ENCODE measurements around the gene MAPK10.

DNA sequence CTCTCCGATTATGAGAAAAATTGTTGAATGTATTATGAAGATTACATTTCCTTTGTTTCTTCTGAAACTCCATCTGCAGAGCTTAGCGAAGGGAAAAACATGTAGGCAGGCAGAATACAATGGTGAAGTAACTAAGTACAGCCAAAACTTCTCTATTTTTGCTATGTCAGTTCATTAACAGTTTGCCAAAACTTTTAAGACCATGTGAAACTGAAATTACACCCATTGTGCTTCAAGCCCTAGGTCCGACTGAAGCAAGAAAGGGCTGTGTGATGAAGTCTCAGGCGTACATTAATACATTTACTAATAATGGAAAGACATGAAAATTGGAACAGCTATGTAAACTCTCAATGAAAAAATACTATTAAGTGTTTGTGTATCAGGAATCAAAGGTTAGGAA, 398.0 kb downstream of the MAPK10 start:
- TF ChIP-seq CREB1 (IDR thresholded peaks at IDR 0.05; ENCODE audit: low read depth) (no peak), TAF1 (IDR thresholded peaks at IDR 0.05; ENCODE audit: low read depth) (no peak), ZBTB7A (IDR thresholded peaks at IDR 0.05; ENCODE audit: low read depth) (no peak), YY1 (IDR thresholded peaks at IDR 0.05; ENCODE audit: low read depth) (no peak), RAD21 (IDR thresholded peaks at IDR 0.05; ENCODE audit: low read depth) (no peak), EGR1 (IDR thresholded peaks at IDR 0.05) (no peak), CEBPB (IDR thresholded peaks at IDR 0.05) (no peak), EP300 (IDR thresholded peaks at IDR 0.05; ENCODE audit: borderline replicate concordance) (no peak), TCF12 (IDR thresholded peaks at IDR 0.05; ENCODE audit: low read depth) (no peak)
- TF ChIP-seq, protein P1, sequence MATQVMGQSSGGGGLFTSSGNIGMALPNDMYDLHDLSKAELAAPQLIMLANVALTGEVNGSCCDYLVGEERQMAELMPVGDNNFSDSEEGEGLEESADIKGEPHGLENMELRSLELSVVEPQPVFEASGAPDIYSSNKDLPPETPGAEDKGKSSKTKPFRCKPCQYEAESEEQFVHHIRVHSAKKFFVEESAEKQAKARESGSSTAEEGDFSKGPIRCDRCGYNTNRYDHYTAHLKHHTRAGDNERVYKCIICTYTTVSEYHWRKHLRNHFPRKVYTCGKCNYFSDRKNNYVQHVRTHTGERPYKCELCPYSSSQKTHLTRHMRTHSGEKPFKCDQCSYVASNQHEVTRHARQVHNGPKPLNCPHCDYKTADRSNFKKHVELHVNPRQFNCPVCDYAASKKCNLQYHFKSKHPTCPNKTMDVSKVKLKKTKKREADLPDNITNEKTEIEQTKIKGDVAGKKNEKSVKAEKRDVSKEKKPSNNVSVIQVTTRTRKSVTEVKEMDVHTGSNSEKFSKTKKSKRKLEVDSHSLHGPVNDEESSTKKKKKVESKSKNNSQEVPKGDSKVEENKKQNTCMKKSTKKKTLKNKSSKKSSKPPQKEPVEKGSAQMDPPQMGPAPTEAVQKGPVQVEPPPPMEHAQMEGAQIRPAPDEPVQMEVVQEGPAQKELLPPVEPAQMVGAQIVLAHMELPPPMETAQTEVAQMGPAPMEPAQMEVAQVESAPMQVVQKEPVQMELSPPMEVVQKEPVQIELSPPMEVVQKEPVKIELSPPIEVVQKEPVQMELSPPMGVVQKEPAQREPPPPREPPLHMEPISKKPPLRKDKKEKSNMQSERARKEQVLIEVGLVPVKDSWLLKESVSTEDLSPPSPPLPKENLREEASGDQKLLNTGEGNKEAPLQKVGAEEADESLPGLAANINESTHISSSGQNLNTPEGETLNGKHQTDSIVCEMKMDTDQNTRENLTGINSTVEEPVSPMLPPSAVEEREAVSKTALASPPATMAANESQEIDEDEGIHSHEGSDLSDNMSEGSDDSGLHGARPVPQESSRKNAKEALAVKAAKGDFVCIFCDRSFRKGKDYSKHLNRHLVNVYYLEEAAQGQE (IDR thresholded peaks at IDR 0.05; ENCODE audit: low read depth) = no peak
- TF ChIP-seq, protein P2, sequence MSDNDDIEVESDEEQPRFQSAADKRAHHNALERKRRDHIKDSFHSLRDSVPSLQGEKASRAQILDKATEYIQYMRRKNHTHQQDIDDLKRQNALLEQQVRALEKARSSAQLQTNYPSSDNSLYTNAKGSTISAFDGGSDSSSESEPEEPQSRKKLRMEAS (IDR thresholded peaks at IDR 0.05) = no peak

Measured in Ishikawa (cell line).